LNCaP clone FGC (cell line): Measurements from ENCODE around the gene RBCK1.
"Not testable (repeated sequence)": the region's sequence is repeated elsewhere in the genome, so short reads cannot be mapped to it uniquely, and the experiment has no call there.

ENCODE experiments used
- DNase-seq: peaks from one replicate; pipeline ENCODE4 v3.0.0-alpha.2; 2011; ENCODE audit warnings: low read depth
- H3K4me3 ChIP-seq: 2 replicates; pipeline ENCODE4 v1.5.1; 2011; ENCODE audit warnings: mild to moderate bottlenecking, low read depth, low read length, control low read depth
- TF ChIP-seq, protein P1 (sequence below): IDR thresholded peaks from 2 replicates; pipeline ENCODE4 v1.5.1; 2012; ENCODE audit warnings: mild to moderate bottlenecking; ENCODE audit not compliant: control insufficient read depth, insufficient read depth; ENCODE audit errors: extremely low read depth

The RBCK1 gene

DNA sequence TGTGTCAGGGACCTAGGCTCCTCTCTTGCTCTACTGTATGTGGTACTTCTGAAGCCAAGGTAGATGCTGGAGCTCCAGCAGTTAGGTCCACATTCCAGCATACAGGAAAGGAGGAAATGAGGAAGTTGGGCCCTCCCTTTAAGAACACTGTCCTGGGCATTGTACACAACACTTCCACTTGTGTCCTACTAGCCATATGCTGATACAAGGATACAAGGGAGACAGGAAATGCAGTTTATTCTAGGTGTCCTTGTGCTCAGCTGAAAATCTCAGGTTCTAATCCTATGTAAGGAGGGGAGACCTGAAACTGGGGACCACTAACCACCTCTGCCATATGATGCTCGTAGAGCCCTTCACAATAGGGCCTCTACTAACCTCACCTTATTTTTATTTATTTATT, 23.4 kb upstream of the RBCK1 start:
- no peak overlapping the region for H3K4me3 ChIP-seq
- DNase-seq: no peak
- TF ChIP-seq, protein P1, sequence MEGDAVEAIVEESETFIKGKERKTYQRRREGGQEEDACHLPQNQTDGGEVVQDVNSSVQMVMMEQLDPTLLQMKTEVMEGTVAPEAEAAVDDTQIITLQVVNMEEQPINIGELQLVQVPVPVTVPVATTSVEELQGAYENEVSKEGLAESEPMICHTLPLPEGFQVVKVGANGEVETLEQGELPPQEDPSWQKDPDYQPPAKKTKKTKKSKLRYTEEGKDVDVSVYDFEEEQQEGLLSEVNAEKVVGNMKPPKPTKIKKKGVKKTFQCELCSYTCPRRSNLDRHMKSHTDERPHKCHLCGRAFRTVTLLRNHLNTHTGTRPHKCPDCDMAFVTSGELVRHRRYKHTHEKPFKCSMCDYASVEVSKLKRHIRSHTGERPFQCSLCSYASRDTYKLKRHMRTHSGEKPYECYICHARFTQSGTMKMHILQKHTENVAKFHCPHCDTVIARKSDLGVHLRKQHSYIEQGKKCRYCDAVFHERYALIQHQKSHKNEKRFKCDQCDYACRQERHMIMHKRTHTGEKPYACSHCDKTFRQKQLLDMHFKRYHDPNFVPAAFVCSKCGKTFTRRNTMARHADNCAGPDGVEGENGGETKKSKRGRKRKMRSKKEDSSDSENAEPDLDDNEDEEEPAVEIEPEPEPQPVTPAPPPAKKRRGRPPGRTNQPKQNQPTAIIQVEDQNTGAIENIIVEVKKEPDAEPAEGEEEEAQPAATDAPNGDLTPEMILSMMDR: no peak

DNA sequence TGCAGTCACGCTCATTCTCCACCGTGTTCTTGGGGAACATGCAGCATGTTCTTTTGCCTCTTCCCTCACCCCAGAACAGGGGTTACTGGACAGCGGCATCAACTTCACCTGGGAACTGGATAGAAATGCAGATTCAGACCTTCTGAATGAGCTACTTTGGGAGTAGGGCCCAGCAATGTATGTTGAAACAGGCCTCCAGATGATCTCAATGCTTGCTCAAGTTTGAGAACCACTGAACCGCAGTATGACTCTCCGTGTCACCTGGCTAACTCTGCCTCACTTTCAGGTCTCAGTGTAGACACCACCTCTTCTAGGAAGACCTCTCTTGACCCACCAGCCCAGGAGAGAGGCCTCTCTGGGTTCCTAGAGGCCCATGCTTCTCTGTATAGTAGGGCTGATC, 22.7 kb upstream of the RBCK1 start:
- H3K4me3 ChIP-seq: no peak overlapping the region
- TF ChIP-seq, protein P1: no peak
- DNase-seq: no peak

DNA sequence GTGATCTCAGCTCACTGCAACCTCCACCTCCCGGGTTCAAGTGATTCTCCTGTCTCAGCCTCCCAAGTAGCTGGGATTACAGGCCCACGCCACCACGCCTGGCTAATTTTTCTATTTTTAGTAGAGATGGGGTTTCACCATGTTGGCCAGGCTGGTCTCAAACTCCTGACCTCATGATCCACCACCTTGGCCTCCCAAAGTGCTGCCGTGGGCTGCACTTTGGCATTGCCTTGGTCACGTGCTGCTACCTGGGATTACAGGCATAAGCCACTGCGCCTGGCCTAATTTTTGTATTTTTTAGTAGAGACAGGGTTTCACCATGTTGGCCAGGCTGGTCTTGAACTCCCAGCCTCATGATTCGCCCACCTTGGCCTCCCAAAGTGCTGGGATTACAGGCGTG, 21.5 kb upstream of the RBCK1 start:
- H3K4me3 ChIP-seq, DNase-seq: not testable (repeated sequence)

DNA sequence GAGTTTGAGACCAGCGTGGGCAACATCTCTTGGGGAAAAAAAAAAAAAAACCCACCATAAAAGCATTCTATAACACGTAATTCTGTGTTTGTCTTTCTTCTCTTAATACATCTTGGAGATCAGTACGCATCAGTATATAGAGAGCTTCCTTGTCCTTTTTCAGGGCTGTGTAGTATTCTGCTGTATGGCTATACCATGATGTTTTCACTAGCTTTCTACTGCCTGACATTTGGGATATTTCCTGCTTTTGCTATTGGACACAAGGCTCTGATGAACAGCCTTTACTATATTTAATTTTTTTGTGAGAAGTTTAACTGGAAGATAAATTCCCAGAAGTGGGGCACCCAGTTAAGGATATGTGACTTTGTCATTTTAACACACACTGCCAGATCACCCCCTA, 20.6 kb upstream of the RBCK1 start:
- H3K4me3 ChIP-seq: no peak overlapping the region
- no peak for DNase-seq
- TF ChIP-seq, protein P1: no peak

DNA sequence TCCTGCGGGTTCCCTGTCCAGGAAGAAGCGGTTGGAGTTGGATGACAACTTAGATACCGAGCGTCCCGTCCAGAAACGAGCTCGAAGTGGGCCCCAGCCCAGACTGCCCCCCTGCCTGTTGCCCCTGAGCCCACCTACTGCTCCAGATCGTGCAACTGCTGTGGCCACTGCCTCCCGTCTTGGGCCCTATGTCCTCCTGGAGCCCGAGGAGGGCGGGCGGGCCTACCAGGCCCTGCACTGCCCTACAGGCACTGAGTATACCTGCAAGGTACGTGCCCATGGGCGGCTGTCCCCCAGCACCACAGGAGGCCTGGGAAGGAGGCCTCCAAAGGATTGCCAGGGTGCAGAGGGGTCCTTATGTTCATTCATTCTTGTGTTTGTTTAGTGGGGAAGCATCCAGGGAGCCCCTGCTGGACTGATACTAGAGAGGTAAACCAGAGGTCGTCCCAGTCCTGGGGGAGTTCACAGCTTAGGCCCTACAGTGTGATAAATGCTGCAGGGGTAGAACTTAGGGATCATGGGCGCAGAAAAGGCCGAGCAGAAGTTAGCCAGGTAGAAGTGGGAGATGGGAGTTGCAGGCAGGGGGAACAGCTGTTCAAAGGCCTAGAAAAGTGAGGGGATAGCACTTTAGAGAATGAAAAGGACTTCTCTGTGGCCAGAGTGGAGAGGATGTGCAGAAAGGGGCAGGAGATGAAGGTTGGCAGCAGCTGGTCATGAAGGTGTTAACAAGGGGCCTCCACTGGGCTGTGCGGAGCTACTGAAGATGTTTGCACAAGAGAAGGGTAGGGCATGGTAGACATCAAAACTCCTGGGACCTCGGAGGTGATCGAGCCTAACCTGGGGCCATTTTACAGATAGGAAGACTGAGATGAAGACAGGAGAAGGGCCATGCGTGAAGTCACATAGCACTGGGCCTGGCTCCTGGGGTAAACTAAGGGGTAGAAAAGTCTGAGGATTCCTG, 19.8 kb upstream of the RBCK1 start:
- no peak for DNase-seq
- H3K4me3 ChIP-seq: no peak overlapping the region
- TF ChIP-seq, protein P1: no peak

DNA sequence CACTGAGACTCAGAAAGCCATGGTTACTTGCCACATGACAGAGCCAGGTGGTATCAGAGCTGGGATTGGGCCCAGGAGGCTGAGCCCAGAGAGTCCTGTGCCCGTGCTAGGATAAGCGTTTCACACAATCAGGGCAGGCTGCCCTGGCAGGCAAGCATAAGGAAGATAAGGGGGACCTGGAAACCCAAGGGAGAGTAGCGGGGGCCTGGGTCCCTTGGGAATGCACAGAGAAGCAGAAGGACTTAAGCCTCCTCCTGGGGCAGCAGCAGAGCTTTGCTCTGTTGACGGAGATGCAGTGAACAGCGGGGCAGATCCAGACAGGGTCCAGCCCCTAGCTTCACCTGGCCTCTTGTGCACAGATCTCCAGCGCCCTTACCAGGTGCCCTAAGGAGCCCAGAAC, 18.9 kb upstream of the RBCK1 start:
- no peak overlapping the region for H3K4me3 ChIP-seq
- TF ChIP-seq, protein P1: no peak
- no peak for DNase-seq

DNA sequence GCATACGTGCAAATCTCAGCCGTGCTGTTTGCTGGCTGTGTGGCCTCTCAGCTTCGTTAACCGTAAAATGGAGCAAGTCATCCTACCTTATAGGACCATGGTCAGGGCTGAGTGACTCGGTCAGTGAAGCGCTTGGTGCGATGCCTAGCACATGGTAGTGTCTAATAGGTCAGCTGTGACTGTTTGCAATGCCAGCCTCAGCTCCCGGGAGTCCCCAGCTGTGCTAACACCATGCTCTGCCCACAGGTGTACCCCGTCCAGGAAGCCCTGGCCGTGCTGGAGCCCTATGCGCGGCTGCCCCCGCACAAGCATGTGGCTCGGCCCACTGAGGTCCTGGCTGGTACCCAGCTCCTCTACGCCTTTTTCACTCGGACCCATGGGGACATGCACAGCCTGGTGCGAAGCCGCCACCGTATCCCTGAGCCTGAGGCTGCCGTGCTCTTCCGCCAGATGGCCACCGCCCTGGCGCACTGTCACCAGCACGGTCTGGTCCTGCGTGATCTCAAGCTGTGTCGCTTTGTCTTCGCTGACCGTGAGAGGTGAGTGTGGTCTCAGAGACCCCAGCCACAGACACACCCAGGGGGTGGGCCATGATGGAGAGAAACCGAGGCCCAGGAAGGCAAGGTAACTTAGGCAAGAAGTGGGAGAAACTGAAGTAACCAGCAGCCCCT, 16.9 kb upstream of the RBCK1 start:
- DNase-seq: no peak
- TF ChIP-seq, protein P1: no peak
- no peak overlapping the region for H3K4me3 ChIP-seq

DNA sequence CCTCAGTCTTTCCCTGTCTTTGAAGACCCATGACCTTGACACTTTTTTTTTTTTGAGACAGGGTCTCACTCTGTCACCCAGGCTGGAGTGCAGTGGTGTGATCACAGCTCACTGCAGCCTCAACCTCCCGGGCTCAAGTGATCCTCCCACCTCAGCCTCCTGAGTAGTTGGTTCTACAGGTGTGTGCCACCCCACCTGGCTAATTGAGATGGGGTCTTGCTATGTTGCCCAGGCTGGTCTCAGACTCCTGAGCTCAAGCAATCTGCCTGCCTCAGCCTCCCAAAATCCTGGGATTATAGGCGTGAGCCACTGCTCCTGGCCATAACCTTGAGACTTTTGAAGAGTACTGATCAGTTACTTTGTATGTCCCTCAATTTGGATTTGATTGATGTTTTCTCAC, 14.8 kb upstream of the RBCK1 start:
- not testable (repeated sequence) for DNase-seq, H3K4me3 ChIP-seq
